MCF 10A (cell line): ENCODE measurements around the gene TBCK. TPM values are rescaled to one million over a fixed set of nuclear protein-coding genes. Genes with fewer than 3 reads are reported as not detected.
"Not testable (repeated sequence)": the region's sequence is repeated elsewhere in the genome, so short reads cannot be mapped to it uniquely, and the experiment has no call there.

Experiments
- BruUV-seq: library from RNA; stranded (reverse); fragments of 400-500 nt; replicated peaks from 2 replicates; lab custom pipeline; 2021; lab: Mats Ljungman, UMichigan
- CTCF ChIA-PET: fragments of 300-600 bp; sonication (Branson Sonifier 250); formaldehyde crosslinking; extraction: SDS; loops from one replicate; lab custom pipeline; 2021; ENCODE audit warnings: antibody characterized with exemption, inconsistent platforms; lab: Yijun Ruan, JAX
- POLR2A ChIA-PET: fragments of 300-600, 350-650 bp; sonication (Branson Sonifier 250); formaldehyde crosslinking; extraction: SDS; loops from one replicate; lab custom pipeline; 2020; ENCODE audit warnings: antibody characterized with exemption, inconsistent platforms; lab: Yijun Ruan, JAX
- DNase-seq: peaks from one replicate; pipeline ENCODE4 v3.0.0-alpha.2; 2018; ENCODE audit not compliant: unreplicated experiment
- H3K27ac Mint-ChIP-seq: one replicate; pipeline ENCODE4 v1.8.0; 2022; ENCODE audit warnings: mild to moderate bottlenecking, low read depth, mixed read lengths; ENCODE audit not compliant: unreplicated experiment
- H3K27me3 Mint-ChIP-seq: one replicate; pipeline ENCODE4 v1.8.0; 2022; ENCODE audit warnings: mixed read lengths; ENCODE audit not compliant: insufficient read depth, unreplicated experiment
- H3K36me3 Mint-ChIP-seq: one replicate; pipeline ENCODE4 v1.8.0; 2022; ENCODE audit warnings: mild to moderate bottlenecking, moderate library complexity, mixed read lengths; ENCODE audit not compliant: insufficient read depth, unreplicated experiment
- H3K4me1 Mint-ChIP-seq: one replicate; pipeline ENCODE4 v1.8.0; 2022; ENCODE audit warnings: mixed read lengths; ENCODE audit not compliant: insufficient read depth, unreplicated experiment
- H3K4me3 Mint-ChIP-seq: one replicate; pipeline ENCODE4 v1.8.0; 2022; ENCODE audit warnings: mild to moderate bottlenecking, moderate library complexity, mixed read lengths; ENCODE audit not compliant: unreplicated experiment
- H3K9me3 Mint-ChIP-seq: one replicate; pipeline ENCODE4 v1.8.0; 2022; ENCODE audit warnings: mixed read lengths; ENCODE audit not compliant: unreplicated experiment
- intact Hi-C: fragments of 100-400 bp; cut with micrococcal nuclease; formaldehyde crosslinking; loops from 2 replicates; pipeline ENCODE4 v1.14.1; 2022
- total RNA-seq: library from RNA; stranded (reverse); gene quantifications from 2 replicates; pipeline ENCODE4 v1.2.3, GENCODE V29; 2022
- TF ChIP-seq, protein P1 (sequence below): fragments of 200-600 bp; IDR thresholded peaks from one replicate; pipeline ENCODE4 v1.8.0; 2022; ENCODE audit warnings: antibody characterized with exemption, mild to moderate bottlenecking; ENCODE audit not compliant: unreplicated experiment

Gene TBCK
- total RNA-seq, 1 experiment from 2014 or later: 27.8 TPM

DNA sequence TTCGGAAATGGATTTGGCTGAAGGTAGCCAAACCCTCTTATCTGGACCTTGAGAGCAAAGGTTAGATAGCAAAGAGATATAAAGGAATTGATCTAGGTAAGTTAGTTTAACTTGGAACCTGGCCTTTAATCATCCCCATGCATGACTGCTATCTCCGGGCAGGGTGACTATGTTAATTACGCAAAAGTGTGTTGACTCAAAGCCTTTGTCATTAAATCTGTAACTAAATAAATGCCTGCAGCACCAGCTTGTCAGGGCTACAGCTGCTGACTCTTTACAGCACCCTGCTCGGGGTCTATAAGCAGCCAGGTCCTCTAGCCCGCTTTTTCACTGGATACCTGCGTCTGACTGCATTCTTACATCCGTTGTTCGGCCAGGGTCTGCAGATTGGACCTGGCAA lies 201.7 kb downstream of the TBCK start:
- Mint-ChIP-seq H3K4me1 (no peaks in the 10 kb centered on the region), H3K27ac (no peak overlapping the region), H3K4me3 (no peak overlapping the region), H3K36me3 (peaks cover 15% of the 10 kb centered on the region), H3K9me3 (peaks cover 22% of the 10 kb centered on the region), H3K27me3 (no peaks in the 10 kb centered on the region)
- peak; percentile 1 for DNase-seq
- no TSS peak for BruUV-seq
- intact Hi-C loops: no loop called here
- POLR2A ChIA-PET: no interaction called here
- TF ChIP-seq, protein P1, sequence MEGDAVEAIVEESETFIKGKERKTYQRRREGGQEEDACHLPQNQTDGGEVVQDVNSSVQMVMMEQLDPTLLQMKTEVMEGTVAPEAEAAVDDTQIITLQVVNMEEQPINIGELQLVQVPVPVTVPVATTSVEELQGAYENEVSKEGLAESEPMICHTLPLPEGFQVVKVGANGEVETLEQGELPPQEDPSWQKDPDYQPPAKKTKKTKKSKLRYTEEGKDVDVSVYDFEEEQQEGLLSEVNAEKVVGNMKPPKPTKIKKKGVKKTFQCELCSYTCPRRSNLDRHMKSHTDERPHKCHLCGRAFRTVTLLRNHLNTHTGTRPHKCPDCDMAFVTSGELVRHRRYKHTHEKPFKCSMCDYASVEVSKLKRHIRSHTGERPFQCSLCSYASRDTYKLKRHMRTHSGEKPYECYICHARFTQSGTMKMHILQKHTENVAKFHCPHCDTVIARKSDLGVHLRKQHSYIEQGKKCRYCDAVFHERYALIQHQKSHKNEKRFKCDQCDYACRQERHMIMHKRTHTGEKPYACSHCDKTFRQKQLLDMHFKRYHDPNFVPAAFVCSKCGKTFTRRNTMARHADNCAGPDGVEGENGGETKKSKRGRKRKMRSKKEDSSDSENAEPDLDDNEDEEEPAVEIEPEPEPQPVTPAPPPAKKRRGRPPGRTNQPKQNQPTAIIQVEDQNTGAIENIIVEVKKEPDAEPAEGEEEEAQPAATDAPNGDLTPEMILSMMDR: no peak
- CTCF ChIA-PET: no interaction called here

DNA sequence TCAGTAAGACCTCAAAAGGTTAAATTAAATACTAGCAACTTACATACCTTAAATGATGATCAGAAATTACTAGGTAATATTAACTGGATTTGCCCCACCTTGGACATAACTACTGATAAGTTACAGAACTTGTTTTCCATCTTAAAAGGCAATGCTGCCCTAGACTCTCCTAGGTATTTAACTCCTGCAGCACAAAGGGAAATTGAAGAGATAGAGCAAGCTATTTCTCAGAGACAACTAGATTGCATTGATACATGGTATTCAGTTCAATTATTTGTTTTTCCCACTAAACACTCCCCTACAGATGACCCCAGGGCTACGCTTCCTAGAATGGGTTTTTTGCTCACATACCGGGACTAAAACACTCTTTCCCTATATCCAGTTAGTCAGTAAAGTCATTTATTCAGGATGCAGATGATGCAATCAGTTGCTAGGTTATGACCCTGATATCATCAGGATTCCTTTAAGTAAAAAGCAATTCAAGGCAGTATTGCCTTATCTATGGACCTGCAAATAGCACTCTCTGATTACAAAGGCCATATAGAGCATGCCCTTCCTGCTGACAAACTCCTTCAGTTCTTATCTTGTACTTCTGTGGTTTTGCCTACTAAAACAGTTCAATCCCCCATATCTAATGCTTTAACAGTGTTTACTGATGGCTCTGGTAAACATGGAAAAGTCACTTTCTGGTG lies 204.1 kb downstream of the TBCK start:
- H3K27ac Mint-ChIP-seq, H3K4me3 Mint-ChIP-seq, H3K4me1 Mint-ChIP-seq, intact Hi-C loops, H3K27me3 Mint-ChIP-seq, DNase-seq, BruUV-seq, POLR2A ChIA-PET: not testable (repeated sequence)
- CTCF ChIA-PET: interaction anchor here (0.6 kb wide), 2 partner anchors 21 to 28 kb away, joined by 3 to 4 read pairs; no protein-coding TSS in a partner anchor
- peaks cover 15% of the 10 kb centered on the region for H3K36me3 Mint-ChIP-seq
- peaks cover 30% of the 10 kb centered on the region for H3K9me3 Mint-ChIP-seq

DNA sequence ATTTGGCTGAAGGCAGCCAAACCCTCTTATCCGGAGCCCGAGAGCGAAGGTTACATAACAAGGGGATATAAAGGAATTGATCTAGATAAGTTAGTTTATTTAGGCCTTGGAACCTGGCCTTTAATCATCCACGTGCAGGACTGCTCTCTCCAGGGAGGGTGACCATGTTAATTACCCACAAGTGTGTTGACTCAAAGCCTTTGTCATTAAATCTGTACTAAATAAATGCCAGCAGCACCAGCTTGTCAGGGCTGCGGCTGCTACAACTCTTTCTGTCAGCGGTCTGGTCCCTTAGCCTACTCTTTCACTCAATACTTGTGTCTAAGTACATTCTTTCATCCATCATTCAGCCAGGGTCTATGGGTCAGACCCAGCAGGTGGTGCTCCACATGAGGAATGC lies 206.1 kb downstream of the TBCK start:
- no TSS peak for BruUV-seq
- intact Hi-C loops: no loop called here
- ChIA-PET POLR2A (no interaction called here), CTCF (interaction anchor here (0.6 kb wide), 1 partner anchor 33 kb away, joined by 4 read pairs; no protein-coding TSS in a partner anchor)
- DNase-seq: no peak
- Mint-ChIP-seq H3K27me3 (no peaks in the 10 kb centered on the region), H3K36me3 (peaks cover 23% of the 10 kb centered on the region), H3K4me1 (no peaks in the 10 kb centered on the region), H3K9me3 (peaks cover 30% of the 10 kb centered on the region), H3K4me3 (no peak overlapping the region), H3K27ac (no peak overlapping the region)
- TF ChIP-seq, protein P1: no peak

DNA sequence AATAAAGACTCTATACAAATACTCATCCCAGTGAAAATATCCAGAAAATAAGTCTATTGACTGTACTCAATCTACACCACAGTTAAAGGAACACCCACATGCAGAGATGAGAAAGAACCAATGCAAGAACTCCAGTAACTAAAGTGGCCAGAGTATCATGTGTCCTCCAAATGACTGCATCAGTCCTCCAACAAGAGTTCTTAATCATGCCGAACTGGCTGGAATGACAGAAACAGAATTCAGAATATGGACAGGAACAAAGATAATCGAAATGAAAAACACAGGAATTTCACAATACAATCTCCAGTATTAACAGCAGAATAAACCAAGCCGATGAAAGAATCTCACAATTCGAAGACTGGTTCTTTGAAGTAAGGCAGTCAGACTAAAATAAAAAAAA lies 210.3 kb downstream of the TBCK start:
- Mint-ChIP-seq H3K9me3 (peaks cover 20% of the 10 kb centered on the region), H3K27ac (no peak overlapping the region), H3K4me3 (no peak overlapping the region), H3K27me3 (no peaks in the 10 kb centered on the region), H3K36me3 (peaks cover 17% of the 10 kb centered on the region), H3K4me1 (no peaks in the 10 kb centered on the region)
- TF ChIP-seq, protein P1: no peak
- CTCF ChIA-PET: no interaction called here
- no peak for DNase-seq
- intact Hi-C loops: no loop called here
- POLR2A ChIA-PET: no interaction called here
- no TSS peak for BruUV-seq
